ENCODE results near the gene ZNF41. TPM values are rescaled to one million over a fixed set of nuclear protein-coding genes. Genes with fewer than 3 reads are reported as not detected.

The ZNF41 gene
- 8.0 TPM for total RNA-seq (2021; ENCODE audit: unreplicated experiment)
- polyA plus RNA-seq (2012; ENCODE audit: insufficient read length): 5.4 TPM
- Bru-seq, nascent RNA: percentile 68 among the genes with signal in this experiment
- percentile 85 among the genes with signal in this experiment for BruChase-seq, experiment 1, labeled RNA remaining after a 2-hour chase
- BruChase-seq, experiment 2, labeled RNA remaining after a 6-hour chase: percentile 83 among the genes with signal in this experiment
- long read RNA-seq, partial matches to known transcripts: 1 of 16 reads
- long read RNA-seq, other reads (novel, unspliced or antisense): 14 of 16 reads

GRCh38 chrX:47482512-47483305 is at the start of gene ZNF41:
TSS of gene ZNF41 (minus strand) at chrX:47483222. CDS start at chrX:47467481, 15,741 bp downstream.
- BruUV-seq (replicated peaks): no TSS peak
- in situ Hi-C loops (cut with HindIII; ENCODE audit: low pct_unique_long_range_greater_than_20kb, low sequenced_read_pairs): no loop called here
- peak; percentile 72 for DNase-seq (ENCODE audit: low read depth, low spot score)

GRCh38 chrX:47530049-47530448 is 47.0 kb upstream of the ZNF41 start:
- BruUV-seq (replicated peaks): no TSS peak

More at GRCh38 chrX:47482512-47483305, at the start of gene ZNF41:
- Histone ChIP-seq H3K27me3 (ENCODE audit: control insufficient read depth, insufficient read depth, low read length) (no peaks in the 10 kb centered on the region), H3K9me3 (ENCODE audit: control insufficient read depth, insufficient read depth, low read depth, low read length) (no peaks in the 10 kb centered on the region), H3K4me3 (ENCODE audit: low read depth in 2 of 2, low read length in 2 of 2) (peak within 1 kb of the TSS; percentile 76 to 88), H3K27ac (ENCODE audit: low read length) (peak within 1 kb of the TSS; percentile 96), H3K36me3 (ENCODE audit: control insufficient read depth, insufficient read depth, low read length) (no peaks in the 10 kb centered on the region), H3K4me1 (ENCODE audit: control insufficient read depth, insufficient read depth, low read length) (peaks cover 7% of the 10 kb centered on the region; the same call in 1 of the 2 replicates)
- intact Hi-C loops (cut with micrococcal nuclease; ENCODE audit: unreplicated experiment): no loop called here
- POLR2A ChIA-PET: no interaction called here
- CTCF ChIA-PET: no interaction called here
- TF ChIP-seq POLR2AphosphoS5 (IDR thresholded peaks at IDR 0.05; ENCODE audit: low read depth, low read length) (peak; percentile 44; the same call in 1 of the 2 replicates), TCF7L2 (IDR thresholded peaks at IDR 0.05; ENCODE audit: low read depth, low read length) (peak; percentile 38; the same call in 1 of the 2 replicates), CTCF (IDR thresholded peaks at IDR 0.05) (no peak), SIN3A (IDR thresholded peaks at IDR 0.05; ENCODE audit: borderline replicate concordance, insufficient read depth, low read depth, low read length) (peak; percentile 80; the same call in 1 of the 2 replicates)
- peak; percentile 98 for ATAC-seq

More at GRCh38 chrX:47530049-47530448, 47.0 kb upstream of the ZNF41 start:
- H3K4me3 ChIP-seq (ENCODE audit: low read depth in 2 of 2, low read length in 2 of 2): no peak overlapping the region
- H3K27me3 ChIP-seq (ENCODE audit: control insufficient read depth, insufficient read depth, low read length): no peaks in the 10 kb centered on the region
- H3K36me3 ChIP-seq (ENCODE audit: control insufficient read depth, insufficient read depth, low read length): no peaks in the 10 kb centered on the region
- TF ChIP-seq POLR2AphosphoS5 (IDR thresholded peaks at IDR 0.05; ENCODE audit: low read depth, low read length): no peak
- TF ChIP-seq CTCF (IDR thresholded peaks at IDR 0.05): no peak
- TF ChIP-seq SIN3A (IDR thresholded peaks at IDR 0.05; ENCODE audit: borderline replicate concordance, insufficient read depth, low read depth, low read length): no peak
- no peak for TF ChIP-seq REST (IDR thresholded peaks at IDR 0.05; ENCODE audit: insufficient read depth in 1 of 2, low read depth in 2 of 2, low read length in 1 of 2)
- TF ChIP-seq TCF7L2 (IDR thresholded peaks at IDR 0.05; ENCODE audit: low read depth, low read length): no peak
- ATAC-seq (no peak), DNase-seq (ENCODE audit: low read depth, low spot score) (no peak)
- POLR2A ChIA-PET: no interaction called here
- CTCF ChIA-PET: no interaction called here
- intact Hi-C loops (cut with micrococcal nuclease; ENCODE audit: unreplicated experiment): no loop called here
- H3K9me3 ChIP-seq (ENCODE audit: control insufficient read depth, insufficient read depth, low read depth, low read length): no peaks in the 10 kb centered on the region
- H3K27ac ChIP-seq (ENCODE audit: low read length): no peak overlapping the region
- in situ Hi-C loops (cut with HindIII; ENCODE audit: low pct_unique_long_range_greater_than_20kb, low sequenced_read_pairs): no loop called here
- no peaks in the 10 kb centered on the region for H3K4me1 ChIP-seq (ENCODE audit: control insufficient read depth, insufficient read depth, low read length)
